Prostate gland (tissue), 2 donors: ENCODE data around the gene CEP164.

ENCODE experiments used
- POLR2A ChIP-seq: fragments of 450-650 bp; IDR thresholded peaks from one replicate; pipeline ENCODE4 v1.6.1; 2016; ENCODE audit warnings: antibody characterized with exemption, mild to moderate bottlenecking
- POLR2AphosphoS5 ChIP-seq: sonication (generic); formaldehyde crosslinking; IDR thresholded peaks from one replicate; pipeline ENCODE4 v1.6.1; 2017; ENCODE audit warnings: antibody characterized with exemption
- TF ChIP-seq, protein P1 (sequence below), 4 experiments: fragments of 200-600 bp in 2 of 4; fragments of 450-650 bp in 2 of 4; sonication (generic) in 2 of 4; IDR thresholded peaks; 1 replicate in 3 of 4; 2 replicates in 1 of 4; pipeline ENCODE4 v1.5.1; 2016 to 2019; ENCODE audit warnings: antibody characterized with exemption in 4 of 4, mild to moderate bottlenecking in 2 of 4, moderate library complexity in 2 of 4

DNA sequence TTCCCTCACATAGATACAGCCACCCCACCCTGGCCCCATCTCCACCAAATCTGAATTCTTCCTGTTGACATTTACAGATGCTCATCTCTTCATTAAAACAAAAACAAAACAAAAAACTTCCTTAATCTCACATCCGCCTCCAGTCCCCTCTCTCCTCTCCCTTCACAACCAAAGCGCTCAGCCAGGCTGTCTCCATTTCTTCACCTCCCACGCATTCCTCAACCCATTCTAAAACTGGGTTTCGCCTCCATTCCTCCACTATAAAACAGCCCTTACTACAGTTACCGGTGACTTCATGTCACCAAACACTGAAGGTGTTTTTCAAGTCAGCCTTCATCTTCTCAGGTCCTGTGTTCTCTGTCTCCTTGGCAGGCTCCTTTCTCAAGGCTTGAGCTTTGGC lies 26.9 kb upstream of the CEP164 start:
- TF ChIP-seq POLR2A (no peak), POLR2AphosphoS5 (no peak)
- TF ChIP-seq, protein P1, sequence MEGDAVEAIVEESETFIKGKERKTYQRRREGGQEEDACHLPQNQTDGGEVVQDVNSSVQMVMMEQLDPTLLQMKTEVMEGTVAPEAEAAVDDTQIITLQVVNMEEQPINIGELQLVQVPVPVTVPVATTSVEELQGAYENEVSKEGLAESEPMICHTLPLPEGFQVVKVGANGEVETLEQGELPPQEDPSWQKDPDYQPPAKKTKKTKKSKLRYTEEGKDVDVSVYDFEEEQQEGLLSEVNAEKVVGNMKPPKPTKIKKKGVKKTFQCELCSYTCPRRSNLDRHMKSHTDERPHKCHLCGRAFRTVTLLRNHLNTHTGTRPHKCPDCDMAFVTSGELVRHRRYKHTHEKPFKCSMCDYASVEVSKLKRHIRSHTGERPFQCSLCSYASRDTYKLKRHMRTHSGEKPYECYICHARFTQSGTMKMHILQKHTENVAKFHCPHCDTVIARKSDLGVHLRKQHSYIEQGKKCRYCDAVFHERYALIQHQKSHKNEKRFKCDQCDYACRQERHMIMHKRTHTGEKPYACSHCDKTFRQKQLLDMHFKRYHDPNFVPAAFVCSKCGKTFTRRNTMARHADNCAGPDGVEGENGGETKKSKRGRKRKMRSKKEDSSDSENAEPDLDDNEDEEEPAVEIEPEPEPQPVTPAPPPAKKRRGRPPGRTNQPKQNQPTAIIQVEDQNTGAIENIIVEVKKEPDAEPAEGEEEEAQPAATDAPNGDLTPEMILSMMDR (IDR thresholded peaks at IDR 0.05): no peak
